Measurements from ENCODE around the gene LYPD6B. TPM values are rescaled to one million over a fixed set of nuclear protein-coding genes. Genes with fewer than 3 reads are reported as not detected.

The LYPD6B gene
- total RNA-seq, 2 donors from 2014 or later: not detected

DNA sequence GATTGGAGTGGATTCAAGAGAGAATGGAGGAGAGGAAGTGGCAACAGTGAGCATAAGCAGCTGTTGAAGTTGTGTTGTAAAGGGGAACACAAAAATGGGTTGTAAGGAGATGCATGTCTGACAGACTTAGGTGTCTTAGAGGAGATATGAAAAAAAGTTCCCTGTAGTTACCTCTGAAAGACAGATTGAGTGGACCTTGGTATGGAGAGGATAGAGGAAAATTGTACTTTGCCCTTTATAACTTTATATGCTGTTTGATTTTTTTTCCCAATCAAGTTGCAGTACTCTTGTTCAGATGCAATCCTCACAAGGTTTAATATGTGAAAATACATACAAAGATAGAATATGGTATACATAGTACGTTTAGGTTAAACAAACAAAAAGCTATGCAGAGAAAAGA is 73.6 kb downstream of the LYPD6B start:
- H3K27me3 Mint-ChIP-seq: peaks cover 2 to 25% of the 10 kb centered on the region in 2 donors
- DNase-seq (ENCODE audit: low spot score) (no peak), ATAC-seq (no peak)
- H3K9me3 Mint-ChIP-seq: peaks cover 3% of the 10 kb centered on the region
- H3K4me3 Mint-ChIP-seq: no peak overlapping the region
- H3K4me1 Mint-ChIP-seq (ENCODE audit: low read depth in 2 of 2): no peaks in the 10 kb centered on the region
- peaks cover 5% of the 10 kb centered on the region for H3K36me3 Mint-ChIP-seq
- H3K27ac Mint-ChIP-seq: no peak overlapping the region

DNA sequence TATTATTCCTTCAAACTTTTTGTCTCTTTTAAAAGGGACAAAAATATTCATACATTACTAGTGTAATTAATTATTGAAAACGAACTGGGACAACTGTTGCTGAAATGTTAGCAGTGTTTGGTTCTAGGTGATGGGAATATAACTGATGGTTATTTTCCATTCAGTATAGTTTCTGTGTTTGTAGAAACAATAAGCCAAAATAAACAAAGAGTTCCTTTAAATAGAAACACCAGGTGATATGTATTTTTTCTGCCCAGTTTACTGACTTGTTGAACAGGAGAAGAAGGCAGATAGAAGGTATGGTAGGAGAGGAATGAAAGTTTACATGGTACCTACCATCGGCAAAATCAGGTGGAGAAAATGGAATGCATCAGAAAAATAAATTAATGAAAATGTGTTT is 74.2 kb downstream of the LYPD6B start:
- ATAC-seq (no peak), DNase-seq (ENCODE audit: low spot score) (no peak)
- Mint-ChIP-seq H3K27me3 (peaks cover 2 to 22% of the 10 kb centered on the region in 2 donors), H3K27ac (no peak overlapping the region), H3K4me3 (no peak overlapping the region), H3K4me1 (ENCODE audit: low read depth in 2 of 2) (no peaks in the 10 kb centered on the region), H3K9me3 (peaks cover 3% of the 10 kb centered on the region), H3K36me3 (peaks cover 5% of the 10 kb centered on the region)

DNA sequence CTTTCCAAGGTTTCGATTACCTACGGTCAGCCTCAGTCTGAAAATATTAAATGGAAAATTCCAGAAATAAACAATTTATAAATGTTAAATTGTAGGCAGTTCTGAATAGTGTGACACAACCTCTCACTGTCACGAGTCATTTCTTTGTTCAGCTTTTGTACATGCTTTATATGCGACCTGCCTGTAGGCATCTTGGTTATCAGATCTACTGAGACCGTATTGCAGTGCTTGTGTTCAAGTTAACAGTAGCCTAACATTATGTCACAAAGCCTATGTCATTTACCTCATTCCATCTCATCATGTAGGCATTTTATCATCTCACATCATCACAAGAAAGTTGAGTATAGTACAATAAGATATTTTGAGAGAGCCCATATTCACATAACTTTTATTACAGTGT is 77.3 kb downstream of the LYPD6B start:
- DNase-seq (ENCODE audit: low spot score): no peak
- ATAC-seq: no peak
- no peaks in the 10 kb centered on the region for H3K9me3 Mint-ChIP-seq
- no peaks in the 10 kb centered on the region for H3K36me3 Mint-ChIP-seq
- no peaks in the 10 kb centered on the region for H3K4me1 Mint-ChIP-seq (ENCODE audit: low read depth in 2 of 2)
- H3K27ac Mint-ChIP-seq: no peak overlapping the region
- H3K27me3 Mint-ChIP-seq: peaks cover 2 to 18% of the 10 kb centered on the region in 2 donors
- no peak overlapping the region for H3K4me3 Mint-ChIP-seq

DNA sequence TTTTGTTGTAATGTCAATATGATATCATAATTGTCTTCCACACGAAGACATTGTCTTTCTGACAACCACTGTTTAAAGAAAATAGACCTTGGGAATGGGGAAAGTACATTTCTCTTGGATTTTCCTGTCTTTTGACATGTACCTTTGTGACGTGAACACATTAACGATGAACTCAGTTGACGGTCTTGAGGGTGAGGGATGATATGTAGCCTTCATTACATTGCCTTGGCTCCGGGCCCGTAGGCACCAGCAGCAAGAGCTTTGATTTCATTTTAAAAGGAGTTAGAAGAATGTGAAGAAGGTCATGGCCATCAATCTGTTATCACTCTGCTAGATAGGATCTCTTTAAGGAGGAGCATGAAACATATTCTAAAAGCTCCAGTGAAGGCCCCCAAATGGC is 80.9 kb downstream of the LYPD6B start:
- no peaks in the 10 kb centered on the region for H3K4me1 Mint-ChIP-seq (ENCODE audit: low read depth in 2 of 2)
- ATAC-seq (no peak), DNase-seq (ENCODE audit: low spot score) (no peak)
- H3K36me3 Mint-ChIP-seq: no peaks in the 10 kb centered on the region
- no peak overlapping the region for H3K4me3 Mint-ChIP-seq
- H3K9me3 Mint-ChIP-seq: no peaks in the 10 kb centered on the region
- H3K27me3 Mint-ChIP-seq: peaks cover 2 to 17% of the 10 kb centered on the region in 2 donors
- no peak overlapping the region for H3K27ac Mint-ChIP-seq

DNA sequence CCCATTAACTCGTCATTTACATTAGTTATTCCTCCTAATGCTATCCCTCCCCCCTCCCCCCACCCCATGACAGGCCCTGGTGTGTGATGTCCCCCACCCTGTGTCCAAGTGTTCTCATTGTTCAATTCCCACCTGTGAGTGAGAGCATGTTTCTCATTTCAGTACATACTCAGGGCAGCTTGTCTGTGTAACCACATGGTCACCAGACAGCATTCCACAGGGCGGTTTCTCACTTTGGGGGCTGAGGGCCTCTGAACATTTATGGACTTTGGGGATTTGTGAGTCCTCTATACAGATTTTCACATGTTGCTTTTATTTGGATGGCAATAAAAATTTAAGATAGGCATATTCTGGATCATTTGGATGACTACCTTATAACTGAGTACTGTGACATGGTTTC is 84.0 kb downstream of the LYPD6B start:
- no peak for ATAC-seq
- peaks cover 4 to 32% of the 10 kb centered on the region in 2 donors for H3K27me3 Mint-ChIP-seq
- no peak overlapping the region for H3K27ac Mint-ChIP-seq
- no peaks in the 10 kb centered on the region for H3K4me1 Mint-ChIP-seq (ENCODE audit: low read depth in 2 of 2)
- no peak overlapping the region for H3K4me3 Mint-ChIP-seq
- H3K36me3 Mint-ChIP-seq: no peaks in the 10 kb centered on the region
- H3K9me3 Mint-ChIP-seq: no peaks in the 10 kb centered on the region
- no peak for DNase-seq (ENCODE audit: low spot score)

DNA sequence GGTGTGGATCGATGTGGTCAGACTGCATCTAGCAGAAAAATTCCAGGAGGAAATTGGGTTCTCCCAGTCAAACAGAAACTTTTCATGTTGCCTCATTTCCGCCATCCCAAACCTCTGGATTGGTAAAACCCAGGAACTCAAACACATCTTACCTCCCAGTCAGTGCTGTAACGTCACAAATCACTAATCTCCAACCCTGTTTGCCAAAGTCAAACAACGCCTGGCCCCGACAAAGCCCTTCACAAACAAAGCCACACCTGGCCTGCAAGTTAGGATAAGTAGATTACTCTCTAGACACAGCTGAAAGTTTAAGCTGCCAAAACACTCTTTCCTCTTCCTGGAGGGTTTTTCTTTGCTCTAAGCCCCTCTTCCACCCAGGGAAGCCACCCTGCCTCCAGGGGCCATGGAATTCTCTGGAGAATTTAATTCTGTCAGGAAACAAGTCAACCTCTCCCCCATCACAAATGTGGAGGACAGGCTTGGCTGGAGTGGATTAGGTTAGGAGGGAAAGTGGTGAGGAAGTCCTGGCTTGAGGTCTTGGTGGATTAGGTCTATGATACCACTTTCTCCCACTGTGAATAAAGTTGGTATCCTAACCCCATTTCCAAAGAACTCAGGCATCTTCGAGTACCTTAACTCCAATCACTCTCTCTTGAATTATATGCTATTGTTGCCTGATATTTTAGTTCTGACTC is 86.7 kb downstream of the LYPD6B start:
- no peak for DNase-seq (ENCODE audit: low spot score)
- Mint-ChIP-seq H3K27ac (no peak overlapping the region), H3K27me3 (peaks cover 3 to 35% of the 10 kb centered on the region in 2 donors), H3K4me1 (ENCODE audit: low read depth in 2 of 2) (no peaks in the 10 kb centered on the region), H3K9me3 (no peaks in the 10 kb centered on the region), H3K4me3 (no peak overlapping the region), H3K36me3 (no peaks in the 10 kb centered on the region)
- no peak for ATAC-seq

DNA sequence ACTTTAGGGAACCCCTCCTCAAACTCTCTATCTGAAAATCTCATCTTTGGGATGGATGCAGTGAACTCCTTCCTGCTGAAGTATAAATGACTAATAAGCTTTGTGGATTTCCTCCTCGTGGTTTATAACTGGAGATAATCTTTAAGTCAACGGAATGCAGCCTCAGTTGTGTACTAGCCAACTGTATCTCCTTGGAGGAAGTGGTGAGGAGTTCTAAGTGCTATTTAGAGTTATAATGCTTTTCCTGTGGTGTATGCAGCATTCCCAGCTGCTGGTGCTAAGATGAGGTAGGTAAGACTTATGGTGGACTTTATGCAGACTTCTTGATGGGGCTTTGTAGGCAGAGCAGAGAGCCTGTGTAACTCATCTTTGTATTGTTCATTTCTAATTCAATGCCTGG is 90.9 kb downstream of the LYPD6B start:
- Mint-ChIP-seq H3K4me1 (ENCODE audit: low read depth in 2 of 2) (no peaks in the 10 kb centered on the region), H3K27ac (no peak overlapping the region), H3K9me3 (no peaks in the 10 kb centered on the region), H3K36me3 (no peaks in the 10 kb centered on the region), H3K27me3 (peaks cover 8 to 47% of the 10 kb centered on the region in 2 donors), H3K4me3 (no peak overlapping the region)
- DNase-seq (ENCODE audit: low spot score): no peak
- ATAC-seq: no peak

DNA sequence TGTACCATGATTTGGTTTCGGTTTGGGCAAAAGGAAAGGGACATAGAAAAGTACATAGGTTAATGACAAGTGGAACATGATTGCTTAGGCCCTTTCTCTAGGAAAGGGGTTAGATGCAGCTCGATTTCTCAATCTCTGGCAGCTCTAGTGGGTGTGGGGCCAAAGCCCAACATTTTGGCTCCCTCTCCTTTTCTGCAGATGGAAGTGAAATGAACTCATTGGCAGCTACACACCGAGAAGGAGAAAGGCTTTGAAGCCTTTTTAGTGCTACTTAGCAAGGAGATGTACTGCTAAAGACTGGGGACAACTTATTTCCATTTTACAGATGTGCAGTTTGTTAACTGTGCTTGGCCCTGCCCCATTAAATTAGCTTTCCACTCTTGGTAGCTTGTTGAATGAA is 93.8 kb downstream of the LYPD6B start:
- Mint-ChIP-seq H3K27ac (no peak overlapping the region), H3K27me3 (peaks cover 8 to 28% of the 10 kb centered on the region in 2 donors), H3K9me3 (no peaks in the 10 kb centered on the region), H3K36me3 (no peaks in the 10 kb centered on the region), H3K4me3 (no peak overlapping the region), H3K4me1 (ENCODE audit: low read depth in 2 of 2) (no peaks in the 10 kb centered on the region)
- no peak for DNase-seq (ENCODE audit: low spot score)
- no peak for ATAC-seq

DNA sequence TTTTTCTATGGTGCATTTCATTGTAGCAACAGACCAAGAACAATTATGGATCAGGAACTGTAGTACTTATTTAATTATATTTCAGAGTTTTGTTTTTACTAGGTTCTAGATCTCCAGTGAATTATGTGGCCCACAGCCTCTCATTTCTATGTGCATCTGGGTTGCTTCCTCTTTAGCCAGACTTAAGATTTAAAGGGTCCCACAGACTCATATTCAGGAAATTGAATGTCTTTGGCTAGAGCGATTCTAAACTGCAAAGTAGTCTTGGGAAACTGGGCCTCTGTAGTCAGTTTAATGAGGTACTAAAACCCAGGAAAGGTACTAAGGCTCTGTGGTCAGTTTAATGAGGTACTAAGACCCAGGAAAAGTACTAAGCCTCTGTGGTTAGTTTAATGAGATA is 94.4 kb downstream of the LYPD6B start:
- ATAC-seq (no peak), DNase-seq (ENCODE audit: low spot score) (no peak)
- no peaks in the 10 kb centered on the region for H3K9me3 Mint-ChIP-seq
- no peaks in the 10 kb centered on the region for H3K36me3 Mint-ChIP-seq
- no peaks in the 10 kb centered on the region for H3K4me1 Mint-ChIP-seq (ENCODE audit: low read depth in 2 of 2)
- no peak overlapping the region for H3K27ac Mint-ChIP-seq
- no peak overlapping the region for H3K4me3 Mint-ChIP-seq
- peaks cover 5 to 23% of the 10 kb centered on the region in 2 donors for H3K27me3 Mint-ChIP-seq

DNA sequence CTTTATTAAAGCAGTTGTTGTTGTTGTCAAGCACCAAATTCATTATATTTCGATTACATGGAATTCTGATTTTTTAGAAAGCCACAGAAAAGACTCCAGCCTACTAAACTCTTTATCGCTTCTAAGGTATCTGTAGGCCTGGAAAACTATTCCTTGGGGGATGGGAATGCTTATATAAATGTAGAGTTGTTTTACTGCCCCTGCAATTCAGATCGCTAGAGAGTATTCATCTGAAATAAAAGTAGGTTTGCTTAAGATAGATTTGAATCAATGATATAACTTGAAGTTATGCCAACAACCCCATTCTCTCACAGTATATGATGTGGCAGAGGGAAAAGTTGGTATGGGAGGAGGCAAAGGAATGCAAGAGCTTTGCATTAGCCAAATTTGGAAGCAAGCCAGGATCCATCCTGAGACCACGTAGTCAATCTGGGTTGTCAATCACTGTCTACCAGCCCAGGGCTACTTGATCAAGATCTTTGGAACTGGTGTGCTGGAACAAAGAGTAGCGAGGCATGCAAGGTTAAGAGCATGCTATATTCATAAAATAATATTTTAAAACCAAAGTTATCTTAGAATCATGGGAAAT is 95.9 kb downstream of the LYPD6B start:
- Mint-ChIP-seq H3K9me3 (no peaks in the 10 kb centered on the region), H3K27ac (no peak overlapping the region), H3K4me1 (ENCODE audit: low read depth in 2 of 2) (no peaks in the 10 kb centered on the region), H3K4me3 (no peak overlapping the region), H3K36me3 (no peaks in the 10 kb centered on the region), H3K27me3 (peaks cover 5 to 17% of the 10 kb centered on the region in 2 donors)
- DNase-seq (ENCODE audit: low spot score) (no peak), ATAC-seq (no peak)

GRCh38 chr2:149136111-149136510 is 97.6 kb downstream of the LYPD6B start:
- no peak for DNase-seq (ENCODE audit: low spot score)
- H3K27me3 Mint-ChIP-seq: peaks cover 5 to 20% of the 10 kb centered on the region in 2 donors
- H3K4me1 Mint-ChIP-seq (ENCODE audit: low read depth in 2 of 2): no peaks in the 10 kb centered on the region
- H3K9me3 Mint-ChIP-seq: no peaks in the 10 kb centered on the region
- no peak overlapping the region for H3K27ac Mint-ChIP-seq
- H3K4me3 Mint-ChIP-seq: no peak overlapping the region
- no peaks in the 10 kb centered on the region for H3K36me3 Mint-ChIP-seq
- ATAC-seq: no peak

- Mint-ChIP-seq H3K4me3 (no peak overlapping the region), H3K4me1 (ENCODE audit: low read depth in 2 of 2) (no peaks in the 10 kb centered on the region), H3K9me3 (no peaks in the 10 kb centered on the region), H3K27ac (no peak overlapping the region), H3K27me3 (peaks cover 7 to 21% of the 10 kb centered on the region in 2 donors), H3K36me3 (no peaks in the 10 kb centered on the region)
- DNase-seq (ENCODE audit: low spot score) (no peak), ATAC-seq (no peak)
These were observed 102.5 kb downstream of the LYPD6B start for GRCh38 chr2:149141046-149141445.

DNA sequence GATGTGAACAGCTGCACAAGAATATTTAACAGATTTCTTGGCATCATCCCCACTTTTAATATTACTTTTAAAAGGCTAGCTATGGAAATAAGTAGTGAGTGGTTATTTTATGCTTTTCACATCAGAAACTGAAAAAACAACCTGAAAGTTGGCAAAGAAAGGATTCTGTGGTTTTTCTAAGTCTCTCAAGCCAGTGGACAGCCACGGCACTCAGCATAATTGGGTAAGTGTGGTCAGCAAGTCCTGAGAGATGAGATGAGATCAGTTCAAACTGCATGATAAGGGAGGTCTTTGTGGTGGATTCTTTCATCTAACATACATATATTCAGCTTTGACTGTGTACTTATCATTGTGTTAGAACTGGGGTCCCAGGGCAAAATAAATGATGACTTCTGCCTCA is 105.2 kb downstream of the LYPD6B start:
- ATAC-seq: no peak
- DNase-seq (ENCODE audit: low spot score): no peak
- peaks cover 7 to 24% of the 10 kb centered on the region in 2 donors for H3K27me3 Mint-ChIP-seq
- H3K36me3 Mint-ChIP-seq: no peaks in the 10 kb centered on the region
- H3K4me3 Mint-ChIP-seq: no peak overlapping the region
- H3K27ac Mint-ChIP-seq: no peak overlapping the region
- H3K4me1 Mint-ChIP-seq (ENCODE audit: low read depth in 2 of 2): no peaks in the 10 kb centered on the region
- H3K9me3 Mint-ChIP-seq: no peaks in the 10 kb centered on the region

GRCh38 chr2:149145314-149146295 is 107.1 kb downstream of the LYPD6B start:
- no peak for DNase-seq (ENCODE audit: low spot score)
- H3K4me1 Mint-ChIP-seq (ENCODE audit: low read depth in 2 of 2): no peaks in the 10 kb centered on the region
- H3K9me3 Mint-ChIP-seq: no peaks in the 10 kb centered on the region
- no peak overlapping the region for H3K4me3 Mint-ChIP-seq
- no peaks in the 10 kb centered on the region for H3K36me3 Mint-ChIP-seq
- ATAC-seq: no peak
- no peak overlapping the region for H3K27ac Mint-ChIP-seq
- peaks cover 7 to 35% of the 10 kb centered on the region in 2 donors for H3K27me3 Mint-ChIP-seq

All from natural killer cell treated with Interleukin-12 subunit alpha and Interleukin-12 subunit beta and Interleukin-15 and Interleukin-18, amount 100 ng/mL, for 72 hours (primary cell).